HG03439 (cell line): ENCODE measurements around the gene CD180.

Experiments
- ATAC-seq: cut with Tn5 transposase; IDR thresholded peaks from one replicate; pipeline ENCODE4 v1.9.1; 2021; ENCODE audit warnings: mild to moderate bottlenecking, moderate library complexity; ENCODE audit not compliant: unreplicated experiment

Gene CD180

GRCh38 chr5:67214036-67214435 is 17.4 kb upstream of the CD180 start:
- ATAC-seq = no peak

GRCh38 chr5:67211926-67212325 is 15.3 kb upstream of the CD180 start:
- ATAC-seq = no peak

GRCh38 chr5:67209141-67209771 is 12.7 kb upstream of the CD180 start:
- ATAC-seq = no peak

GRCh38 chr5:67208403-67208802 is 11.8 kb upstream of the CD180 start:
- no peak for ATAC-seq

- peak; percentile 91 for ATAC-seq
Measured at GRCh38 chr5:67206929-67207328, 10.3 kb upstream of the CD180 start.

- ATAC-seq = peak; percentile 24
Measured at GRCh38 chr5:67206461-67206860, 9.9 kb upstream of the CD180 start.

- ATAC-seq = no peak
Measured at GRCh38 chr5:67205981-67206380, 9.4 kb upstream of the CD180 start.

GRCh38 chr5:67204821-67205220 is 8.2 kb upstream of the CD180 start:
- ATAC-seq = no peak

GRCh38 chr5:67203701-67204074 is 7.1 kb upstream of the CD180 start:
- no peak for ATAC-seq

GRCh38 chr5:67202828-67203227 is 6.2 kb upstream of the CD180 start:
- ATAC-seq = no peak

GRCh38 chr5:67201897-67202549 is 5.4 kb upstream of the CD180 start:
- ATAC-seq = no peak

- ATAC-seq = no peak
Measured at GRCh38 chr5:67200809-67201562, 4.4 kb upstream of the CD180 start.

GRCh38 chr5:67199859-67200258 is 3.3 kb upstream of the CD180 start:
- no peak for ATAC-seq

GRCh38 chr5:67198917-67199316 is 2.3 kb upstream of the CD180 start:
- ATAC-seq = no peak

- ATAC-seq = no peak
Measured at GRCh38 chr5:67197536-67197935, 937 bp upstream of the CD180 start.

GRCh38 chr5:67195406-67196275 is 958 bp downstream of the CD180 start:
- no peak for ATAC-seq

GRCh38 chr5:67194166-67194565 is 2.4 kb downstream of the CD180 start:
- ATAC-seq = no peak

- no peak for ATAC-seq
Measured at GRCh38 chr5:67193439-67193807, 3.2 kb downstream of the CD180 start.

- no peak for ATAC-seq
Measured at GRCh38 chr5:67192719-67193438, 3.7 kb downstream of the CD180 start.

GRCh38 chr5:67190861-67191260 is 5.7 kb downstream of the CD180 start:
- no peak for ATAC-seq

- no peak for ATAC-seq
Measured at GRCh38 chr5:67190410-67190809, 6.2 kb downstream of the CD180 start.
